Large intestine (tissue), 1 donor: ENCODE results near the gene FOXE1. TPM values are rescaled to one million over a fixed set of nuclear protein-coding genes. Genes with fewer than 3 reads are reported as not detected.

ENCODE experiments used
- polyA plus RNA-seq: library from polyadenylated mRNA; unstranded; fragments of 120-200 nt; gene quantifications from one replicate; pipeline ENCODE4 v1.2.1, GENCODE V29; 2013

FOXE1 gene
- polyA plus RNA-seq, 1 donor = 0.01 TPM

Other genes with a start within 250 kb of the FOXE1 start
- gene TSTD2, start 219.9 kb upstream of the FOXE1 start, polyA plus RNA-seq = 21.2 TPM
- gene NCBP1, start 219.4 kb upstream of the FOXE1 start, polyA plus RNA-seq = 30.7 TPM
- 22.6 TPM for gene XPA, start 155.9 kb upstream of the FOXE1 start, polyA plus RNA-seq
- 19.3 TPM for gene TRMO, start 69.3 kb downstream of the FOXE1 start, polyA plus RNA-seq
- gene HEMGN, start 84.9 kb downstream of the FOXE1 start, polyA plus RNA-seq = 4.4 TPM
- 260 TPM for gene ANP32B, start 130.1 kb downstream of the FOXE1 start, polyA plus RNA-seq
- 70.4 TPM for gene NANS, start 203.5 kb downstream of the FOXE1 start, polyA plus RNA-seq